ENCODE measurements around the gene ARL15. TPM values are rescaled to one million over a fixed set of nuclear protein-coding genes. Genes with fewer than 3 reads are reported as not detected.

Gene ARL15
- total RNA-seq, 4 donors from 2014 or later, result 19.9 to 57.0 (median 36.9) TPM

DNA sequence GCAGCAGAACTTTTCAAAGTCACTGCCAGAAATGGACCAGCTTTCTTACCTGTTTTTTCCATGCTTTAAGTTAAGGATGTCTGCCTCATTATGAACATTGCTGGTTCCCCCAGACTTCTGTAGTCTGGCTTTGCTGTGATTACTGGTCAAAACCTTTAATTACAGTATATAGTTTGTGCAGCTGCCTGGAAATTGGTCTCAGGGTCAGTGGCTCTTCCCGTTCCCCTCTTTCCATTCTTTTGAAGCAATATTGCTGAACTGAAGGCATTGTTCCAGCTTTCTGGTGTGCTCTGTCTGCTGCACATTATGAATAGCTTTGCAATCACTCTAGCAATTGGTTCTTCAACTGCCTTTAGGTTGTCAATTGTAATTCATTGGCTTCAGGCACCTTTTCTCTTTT, 206.5 kb downstream of the ARL15 start:
- Histone ChIP-seq H3K4me3 (no peak overlapping the region), H3K36me3 (no peaks in the 10 kb centered on the region), H3K27ac (no peak overlapping the region), H3K9me3 (no peaks in the 10 kb centered on the region), H3K4me1 (no peaks in the 10 kb centered on the region), H3K27me3 (no peaks in the 10 kb centered on the region)
- 71% methylated on average over 1 of the region's 1 CpG for WGBS
- TF ChIP-seq POLR2A (IDR thresholded peaks at IDR 0.05) (no peak), EP300 (IDR thresholded peaks at IDR 0.05) (no peak), POLR2AphosphoS5 (IDR thresholded peaks at IDR 0.05) (no peak)
- TF ChIP-seq, protein P1, sequence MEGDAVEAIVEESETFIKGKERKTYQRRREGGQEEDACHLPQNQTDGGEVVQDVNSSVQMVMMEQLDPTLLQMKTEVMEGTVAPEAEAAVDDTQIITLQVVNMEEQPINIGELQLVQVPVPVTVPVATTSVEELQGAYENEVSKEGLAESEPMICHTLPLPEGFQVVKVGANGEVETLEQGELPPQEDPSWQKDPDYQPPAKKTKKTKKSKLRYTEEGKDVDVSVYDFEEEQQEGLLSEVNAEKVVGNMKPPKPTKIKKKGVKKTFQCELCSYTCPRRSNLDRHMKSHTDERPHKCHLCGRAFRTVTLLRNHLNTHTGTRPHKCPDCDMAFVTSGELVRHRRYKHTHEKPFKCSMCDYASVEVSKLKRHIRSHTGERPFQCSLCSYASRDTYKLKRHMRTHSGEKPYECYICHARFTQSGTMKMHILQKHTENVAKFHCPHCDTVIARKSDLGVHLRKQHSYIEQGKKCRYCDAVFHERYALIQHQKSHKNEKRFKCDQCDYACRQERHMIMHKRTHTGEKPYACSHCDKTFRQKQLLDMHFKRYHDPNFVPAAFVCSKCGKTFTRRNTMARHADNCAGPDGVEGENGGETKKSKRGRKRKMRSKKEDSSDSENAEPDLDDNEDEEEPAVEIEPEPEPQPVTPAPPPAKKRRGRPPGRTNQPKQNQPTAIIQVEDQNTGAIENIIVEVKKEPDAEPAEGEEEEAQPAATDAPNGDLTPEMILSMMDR (IDR thresholded peaks at IDR 0.05), result no peak
- DNase-seq (ENCODE audit: low spot score in 2 of 2), result no peak

DNA sequence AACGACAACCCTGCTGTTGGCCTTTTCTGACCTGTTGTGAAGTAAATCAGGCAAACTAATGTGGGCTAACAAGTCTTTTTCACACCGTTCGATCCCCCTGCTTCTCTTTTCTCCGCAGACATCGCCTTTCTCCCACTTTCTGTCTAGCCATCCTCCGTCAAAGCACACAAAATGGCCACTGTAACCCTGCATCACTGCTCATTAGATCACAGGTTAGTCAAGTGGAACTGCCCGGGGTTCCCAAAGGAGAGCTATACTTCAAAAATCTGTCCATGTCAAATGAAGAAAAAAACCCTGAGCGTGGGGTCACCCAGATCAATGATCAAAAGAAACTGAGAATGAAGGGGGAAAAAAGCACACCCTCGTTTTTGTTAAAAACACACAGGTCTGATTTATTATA, 212.1 kb downstream of the ARL15 start:
- TF ChIP-seq POLR2AphosphoS5 (IDR thresholded peaks at IDR 0.05), result no peak
- TF ChIP-seq POLR2A (IDR thresholded peaks at IDR 0.05), result no peak
- no peak for TF ChIP-seq EP300 (IDR thresholded peaks at IDR 0.05)
- TF ChIP-seq, protein P1 (IDR thresholded peaks at IDR 0.05), result no peak
- H3K4me3 ChIP-seq, result no peak overlapping the region
- no peaks in the 10 kb centered on the region for H3K9me3 ChIP-seq
- no peak overlapping the region for H3K27ac ChIP-seq
- no peaks in the 10 kb centered on the region for H3K36me3 ChIP-seq
- 96% methylated on average over 9 of the region's 9 CpGs for WGBS
- H3K4me1 ChIP-seq, result peaks cover 3% of the 10 kb centered on the region
- H3K27me3 ChIP-seq, result no peaks in the 10 kb centered on the region
- DNase-seq (ENCODE audit: low spot score in 2 of 2), result no peak

DNA sequence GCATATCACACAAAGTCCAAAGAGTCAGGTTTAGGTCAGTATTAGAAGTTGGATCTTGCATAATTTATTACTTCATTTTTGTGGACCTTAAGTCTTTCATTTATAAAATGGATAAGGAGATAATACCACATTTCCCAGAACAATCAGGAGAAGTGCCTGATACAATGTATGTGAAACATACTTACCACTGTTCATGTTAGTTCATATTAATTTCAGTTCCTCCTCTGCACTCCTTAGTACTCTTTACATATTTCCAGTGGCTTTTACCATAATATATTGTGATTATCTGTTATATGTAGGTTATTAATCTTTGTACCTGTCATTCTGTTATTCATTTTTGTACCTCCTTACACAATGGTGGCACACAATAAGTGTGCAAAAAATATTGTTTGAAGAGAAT, 214.4 kb downstream of the ARL15 start:
- no peak overlapping the region for H3K4me3 ChIP-seq
- H3K9me3 ChIP-seq, result no peaks in the 10 kb centered on the region
- H3K4me1 ChIP-seq, result peaks cover 25% of the 10 kb centered on the region
- TF ChIP-seq EP300 (IDR thresholded peaks at IDR 0.05) (no peak), POLR2AphosphoS5 (IDR thresholded peaks at IDR 0.05) (no peak), POLR2A (IDR thresholded peaks at IDR 0.05) (no peak)
- TF ChIP-seq, protein P1 (IDR thresholded peaks at IDR 0.05), result no peak
- no peak overlapping the region for H3K27ac ChIP-seq
- no peaks in the 10 kb centered on the region for H3K27me3 ChIP-seq
- DNase-seq (ENCODE audit: low spot score in 2 of 2), result no peak
- no peaks in the 10 kb centered on the region for H3K36me3 ChIP-seq

DNA sequence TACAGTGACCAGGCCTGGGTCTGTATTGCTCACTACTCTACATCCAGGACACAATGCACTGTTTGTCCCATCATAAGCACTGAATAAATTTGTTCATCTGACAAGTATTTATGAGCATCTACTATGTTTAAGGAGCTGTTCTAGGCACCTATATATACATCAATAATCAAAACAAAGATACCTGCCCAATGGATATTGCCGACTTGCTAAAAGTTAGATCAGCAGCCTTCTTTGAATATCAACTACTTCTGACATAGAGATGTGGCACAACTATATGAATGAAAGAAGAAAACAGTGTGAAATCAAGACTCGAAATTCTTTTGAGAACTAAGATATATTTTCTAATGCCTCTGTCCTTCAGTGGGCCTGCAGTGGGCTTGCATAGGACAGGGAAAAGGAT, 215.7 kb downstream of the ARL15 start:
- H3K27me3 ChIP-seq, result no peaks in the 10 kb centered on the region
- no peak for DNase-seq (ENCODE audit: low spot score in 2 of 2)
- H3K4me1 ChIP-seq, result peaks cover 27% of the 10 kb centered on the region
- WGBS, result 91% methylated on average over 2 of the region's 2 CpGs
- H3K4me3 ChIP-seq, result no peak overlapping the region
- no peak for TF ChIP-seq POLR2A (IDR thresholded peaks at IDR 0.05)
- TF ChIP-seq, protein P1 (IDR thresholded peaks at IDR 0.05), result no peak
- TF ChIP-seq EP300 (IDR thresholded peaks at IDR 0.05), result no peak
- no peak for TF ChIP-seq POLR2AphosphoS5 (IDR thresholded peaks at IDR 0.05)
- no peaks in the 10 kb centered on the region for H3K36me3 ChIP-seq
- H3K27ac ChIP-seq, result no peak overlapping the region
- no peaks in the 10 kb centered on the region for H3K9me3 ChIP-seq

GRCh38 chr5:54093861-54094260, 216.5 kb downstream of the ARL15 start:
- H3K27ac ChIP-seq, result no peak overlapping the region
- no peaks in the 10 kb centered on the region for H3K9me3 ChIP-seq
- no peaks in the 10 kb centered on the region for H3K27me3 ChIP-seq
- no peak overlapping the region for H3K4me3 ChIP-seq
- H3K4me1 ChIP-seq, result peaks cover 27% of the 10 kb centered on the region
- TF ChIP-seq EP300 (IDR thresholded peaks at IDR 0.05), result no peak
- no peak for TF ChIP-seq POLR2A (IDR thresholded peaks at IDR 0.05)
- TF ChIP-seq POLR2AphosphoS5 (IDR thresholded peaks at IDR 0.05), result no peak
- TF ChIP-seq, protein P1 (IDR thresholded peaks at IDR 0.05), result no peak
- 89% methylated on average over 2 of the region's 2 CpGs for WGBS
- no peaks in the 10 kb centered on the region for H3K36me3 ChIP-seq
- DNase-seq (ENCODE audit: low spot score in 2 of 2), result no peak
